T-helper 17 cell (primary cell): ENCODE data around the gene ITIH5. TPM values are rescaled to one million over a fixed set of nuclear protein-coding genes. Genes with fewer than 3 reads are reported as not detected.
A peak's percentile ranks its signal among the peaks of the same experiment; 100 is the strongest.
"Not testable (repeated sequence)": the region's sequence is repeated elsewhere in the genome, so short reads cannot be mapped to it uniquely, and the experiment has no call there.

Experiments used
- ATAC-seq: fragments of 150-1000 bp; cut with Tn5 transposase; 2 replicates; pipeline ENCODE4 v1.10.0; 2021; ENCODE audit warnings: mild to moderate bottlenecking, moderate library complexity
- DNase-seq, 3 donors: peaks; one replicate each; pipeline versions ENCODE4 v3.0.0 to v3.0.0-alpha.2; 2020 to 2021
- H3K9me3 ChIP-seq: one replicate; pipeline ENCODE4 v1.7.0; 2013; ENCODE audit warnings: low read length, mild to moderate bottlenecking; ENCODE audit not compliant: control insufficient read depth, poor library complexity, severe bottlenecking
- H3K27ac Mint-ChIP-seq: one replicate; pipeline ENCODE4 v1.8.0; 2022; ENCODE audit warnings: mild to moderate bottlenecking, moderate library complexity, mixed read lengths
- H3K27me3 Mint-ChIP-seq: one replicate; pipeline ENCODE4 v1.8.0; 2022; ENCODE audit warnings: mixed read lengths
- H3K36me3 Mint-ChIP-seq: one replicate; pipeline ENCODE4 v1.8.0; 2022; ENCODE audit warnings: low read depth, mixed read lengths
- H3K4me1 Mint-ChIP-seq: one replicate; pipeline ENCODE4 v1.8.0; 2022; ENCODE audit warnings: mild to moderate bottlenecking, mixed read lengths
- H3K4me3 Mint-ChIP-seq: one replicate; pipeline ENCODE4 v1.8.0; 2022; ENCODE audit warnings: mild to moderate bottlenecking, moderate library complexity, mixed read lengths
- total RNA-seq, 4 donors: library from RNA in 2 of 4; stranded (reverse) in 2 of 4; gene quantifications; one replicate each; pipeline ENCODE4 v1.2.3 and lab custom pipeline; 2022 to 2026

The ITIH5 gene
- total RNA-seq, 2 donors from 2014 or later = not detected

DNA sequence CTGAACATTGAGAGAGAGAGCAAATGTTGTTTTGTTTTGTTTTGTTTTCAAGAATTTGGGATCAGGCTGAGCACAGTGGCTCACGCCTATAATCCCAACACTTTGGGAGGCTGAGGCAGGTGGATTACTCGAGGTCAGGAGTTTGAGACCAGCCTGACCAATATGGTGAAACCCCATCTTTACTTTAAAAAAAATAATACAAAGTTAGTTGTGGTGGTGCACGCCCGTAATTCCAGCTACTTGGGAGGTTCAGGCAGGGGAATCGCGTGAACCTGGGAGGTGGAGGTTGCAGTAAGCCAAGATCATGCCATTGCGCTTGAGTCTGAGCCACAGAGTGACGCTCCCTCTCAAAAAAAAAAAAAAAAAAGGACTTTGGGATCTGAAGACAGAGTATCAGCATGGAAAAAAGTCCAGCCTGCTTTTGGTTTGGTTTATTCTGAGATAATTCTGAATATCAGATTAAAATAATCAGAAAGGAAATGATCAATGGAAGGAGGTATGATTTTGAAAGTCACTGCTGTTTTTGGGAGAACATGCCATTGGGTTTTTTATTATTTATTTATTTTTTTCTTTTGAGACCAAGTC is 34.5 kb upstream of the ITIH5 start:
- Mint-ChIP-seq H3K36me3 (no peaks in the 10 kb centered on the region), H3K27me3 (peaks cover 44% of the 10 kb centered on the region), H3K27ac (no peak overlapping the region), H3K4me1 (peaks cover 2% of the 10 kb centered on the region), H3K4me3 (no peak overlapping the region)
- DNase-seq = no peak
- no peaks in the 10 kb centered on the region for H3K9me3 ChIP-seq
- no peak for ATAC-seq

- H3K27me3 Mint-ChIP-seq = peaks cover 43% of the 10 kb centered on the region
- DNase-seq (no peak), ATAC-seq (no peak)
- H3K9me3 ChIP-seq = no peaks in the 10 kb centered on the region
- H3K4me1 Mint-ChIP-seq = peaks cover 2% of the 10 kb centered on the region
- H3K36me3 Mint-ChIP-seq = no peaks in the 10 kb centered on the region
- no peak overlapping the region for H3K4me3 Mint-ChIP-seq
- H3K27ac Mint-ChIP-seq = no peak overlapping the region
Observed at GRCh38 chr10:7700577-7701125, 33.9 kb upstream of the ITIH5 start.

- DNase-seq (no peak), ATAC-seq (no peak)
- H3K36me3 Mint-ChIP-seq = no peaks in the 10 kb centered on the region
- H3K4me1 Mint-ChIP-seq = peaks cover 2% of the 10 kb centered on the region
- H3K27ac Mint-ChIP-seq = no peak overlapping the region
- H3K4me3 Mint-ChIP-seq = no peak overlapping the region
- H3K9me3 ChIP-seq = no peaks in the 10 kb centered on the region
- H3K27me3 Mint-ChIP-seq = peaks cover 29% of the 10 kb centered on the region
Observed at GRCh38 chr10:7697426-7697825, 30.7 kb upstream of the ITIH5 start.

DNA sequence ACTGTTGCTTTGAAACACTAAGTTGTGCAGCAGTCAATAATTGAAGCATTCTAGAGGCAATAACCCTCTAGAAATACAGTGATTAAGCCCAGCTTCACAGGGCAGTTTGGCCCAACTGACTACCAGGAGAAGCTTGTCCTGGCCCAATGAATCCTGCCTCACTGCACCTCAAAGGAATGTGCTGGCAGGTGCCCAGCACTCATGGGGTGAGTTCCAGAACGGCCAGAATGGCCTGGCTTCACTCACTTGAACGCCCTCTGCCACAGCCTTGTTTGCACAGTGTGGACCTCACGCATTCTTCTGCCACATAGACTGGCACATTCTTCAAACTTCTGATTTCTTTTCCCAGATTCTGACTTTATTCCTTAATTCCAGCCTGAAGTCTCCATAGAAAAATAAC is 29.8 kb upstream of the ITIH5 start:
- Mint-ChIP-seq H3K4me1 (peaks cover 2% of the 10 kb centered on the region), H3K27me3 (peaks cover 26% of the 10 kb centered on the region), H3K27ac (no peak overlapping the region), H3K4me3 (no peak overlapping the region), H3K36me3 (no peaks in the 10 kb centered on the region)
- ATAC-seq = no peak
- H3K9me3 ChIP-seq = no peaks in the 10 kb centered on the region
- no peak for DNase-seq

DNA sequence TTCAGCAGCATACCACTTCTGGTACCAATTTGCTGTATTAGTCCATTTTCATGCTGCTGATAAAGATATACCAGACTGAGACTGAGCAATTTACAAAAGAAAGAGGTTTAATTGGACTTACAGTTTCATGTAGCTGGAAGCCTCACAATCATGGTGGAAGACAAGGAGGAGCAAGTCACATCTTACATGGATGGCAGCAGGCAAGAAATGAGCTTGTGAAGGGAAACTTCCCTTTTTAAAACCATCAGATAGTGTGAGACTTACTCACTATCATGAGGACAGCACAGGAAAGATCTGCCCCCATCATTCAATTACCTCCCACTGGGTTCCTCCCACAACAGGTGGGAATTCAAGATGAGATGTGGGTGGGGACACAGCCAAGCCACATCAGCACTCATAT is 26.4 kb upstream of the ITIH5 start:
- not testable (repeated sequence) for DNase-seq, H3K27me3 Mint-ChIP-seq, H3K9me3 ChIP-seq, H3K27ac Mint-ChIP-seq, H3K36me3 Mint-ChIP-seq, H3K4me3 Mint-ChIP-seq, ATAC-seq, H3K4me1 Mint-ChIP-seq

DNA sequence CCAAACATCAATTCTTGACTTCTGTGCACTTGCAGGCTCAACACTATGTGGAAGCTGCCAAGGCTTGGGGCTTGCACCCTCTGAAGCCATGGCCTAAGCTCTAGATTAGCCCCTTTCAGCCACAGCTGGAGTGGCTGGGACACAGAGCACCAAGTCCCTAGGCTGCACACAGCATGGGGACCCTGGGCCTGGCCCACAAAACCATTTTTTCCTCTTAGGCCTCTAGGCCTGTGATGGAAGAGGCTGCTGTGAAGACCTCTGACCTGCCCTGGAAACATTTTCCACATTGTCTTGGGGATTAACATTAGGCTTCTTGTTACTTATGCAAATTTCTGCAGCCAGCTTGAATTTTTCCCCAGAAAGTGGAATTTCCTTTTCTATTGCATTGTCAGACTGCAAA is 25.6 kb upstream of the ITIH5 start:
- not testable (repeated sequence) for ATAC-seq, H3K4me3 Mint-ChIP-seq

DNA sequence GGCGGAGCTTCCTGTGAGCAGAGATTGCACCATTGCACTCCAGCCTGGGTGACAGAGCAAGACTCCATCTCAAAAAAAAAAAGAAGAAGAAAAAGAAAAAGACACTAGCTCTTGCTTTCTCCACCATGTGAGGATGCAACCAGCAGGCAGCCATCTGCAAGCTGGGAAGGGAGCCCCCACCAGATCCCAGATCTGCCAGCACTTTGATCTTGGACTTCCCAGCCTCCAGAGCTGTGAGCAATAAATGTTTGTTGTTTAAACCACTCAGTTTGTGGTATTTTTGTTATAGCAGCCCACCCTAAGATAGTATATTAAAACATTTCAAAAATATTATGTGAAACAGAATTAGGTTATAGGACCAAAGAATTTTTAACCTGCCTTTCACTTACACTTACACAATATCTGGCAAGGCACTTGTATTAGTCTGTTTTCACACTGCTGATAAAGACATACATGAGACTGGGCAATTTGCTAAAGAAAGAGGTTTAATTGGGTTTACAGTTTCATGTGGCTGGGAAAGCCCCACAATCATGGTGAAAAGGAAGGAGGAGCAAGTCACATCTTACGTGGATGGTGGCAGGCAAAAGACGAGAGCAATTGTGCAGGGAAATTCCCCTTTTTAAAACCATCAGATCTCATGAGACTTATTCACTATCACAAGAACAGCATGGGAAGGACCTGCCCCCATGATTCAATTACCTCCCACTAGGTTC is 24.3 kb upstream of the ITIH5 start:
- H3K4me1 Mint-ChIP-seq, H3K9me3 ChIP-seq, DNase-seq, H3K4me3 Mint-ChIP-seq, H3K27me3 Mint-ChIP-seq, H3K36me3 Mint-ChIP-seq: not testable (repeated sequence)
- peak overlapping the region; percentile 68 for H3K27ac Mint-ChIP-seq
- peak; percentile 64 for ATAC-seq

More for the DNA sequence above, 25.6 kb upstream of the ITIH5 start:
- H3K4me1 Mint-ChIP-seq, H3K27me3 Mint-ChIP-seq, H3K36me3 Mint-ChIP-seq, H3K9me3 ChIP-seq, H3K27ac Mint-ChIP-seq, DNase-seq: not testable (repeated sequence)

- Mint-ChIP-seq H3K4me3 (no peak overlapping the region), H3K36me3 (no peaks in the 10 kb centered on the region), H3K27me3 (peaks cover 6% of the 10 kb centered on the region), H3K27ac (no peak overlapping the region), H3K4me1 (peaks cover 7% of the 10 kb centered on the region)
- no peak for ATAC-seq
- no peak for DNase-seq
- H3K9me3 ChIP-seq = no peaks in the 10 kb centered on the region
Observed at GRCh38 chr10:7689591-7689990, 22.8 kb upstream of the ITIH5 start.

- Mint-ChIP-seq H3K27ac (no peak overlapping the region), H3K4me3 (no peak overlapping the region)
Observed at GRCh38 chr10:7687228-7687907, 20.6 kb upstream of the ITIH5 start.

GRCh38 chr10:7686351-7687171 is 19.8 kb upstream of the ITIH5 start:
- H3K36me3 Mint-ChIP-seq = no peaks in the 10 kb centered on the region
- ATAC-seq (no peak), DNase-seq (no peak)
- no peaks in the 10 kb centered on the region for H3K9me3 ChIP-seq
- peaks cover 7% of the 10 kb centered on the region for H3K4me1 Mint-ChIP-seq
- peaks cover 6% of the 10 kb centered on the region for H3K27me3 Mint-ChIP-seq
- H3K27ac Mint-ChIP-seq = no peak overlapping the region
- H3K4me3 Mint-ChIP-seq = no peak overlapping the region

More at GRCh38 chr10:7687228-7687907, 20.6 kb upstream of the ITIH5 start:
- Mint-ChIP-seq H3K27me3 (peaks cover 6% of the 10 kb centered on the region), H3K36me3 (no peaks in the 10 kb centered on the region), H3K4me1 (peaks cover 7% of the 10 kb centered on the region)
- peak; percentile 20 to 53 (median 36) for DNase-seq
- ATAC-seq = peak; percentile 94
- H3K9me3 ChIP-seq = no peaks in the 10 kb centered on the region

DNA sequence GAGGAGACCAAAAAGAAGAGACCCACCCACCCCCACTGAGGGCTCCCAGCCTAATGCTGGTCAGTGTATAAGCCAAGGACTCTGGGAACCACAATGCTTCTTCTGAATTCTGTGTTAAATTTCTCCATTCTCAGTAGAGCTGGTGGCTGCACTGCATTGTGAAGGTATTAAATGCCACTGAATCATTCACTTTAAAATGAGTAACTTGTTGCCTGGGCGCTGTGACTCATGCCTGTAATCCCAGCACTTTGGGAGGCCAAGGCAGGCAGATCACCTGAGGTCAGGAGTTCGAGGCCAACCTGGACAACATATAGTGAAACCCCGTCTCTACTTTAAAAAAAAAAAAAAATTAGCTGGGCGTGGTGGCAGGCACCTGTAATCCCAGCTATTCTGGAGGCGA is 13.3 kb upstream of the ITIH5 start:
- peaks cover 23% of the 10 kb centered on the region for H3K27me3 Mint-ChIP-seq
- ATAC-seq, H3K9me3 ChIP-seq, H3K36me3 Mint-ChIP-seq, H3K27ac Mint-ChIP-seq, DNase-seq, H3K4me3 Mint-ChIP-seq, H3K4me1 Mint-ChIP-seq: not testable (repeated sequence)

- DNase-seq (no peak), ATAC-seq (no peak)
- Mint-ChIP-seq H3K4me1 (no peaks in the 10 kb centered on the region), H3K36me3 (no peaks in the 10 kb centered on the region), H3K4me3 (no peak overlapping the region), H3K27ac (no peak overlapping the region), H3K27me3 (peaks cover 29% of the 10 kb centered on the region)
- H3K9me3 ChIP-seq = no peaks in the 10 kb centered on the region
Observed at GRCh38 chr10:7679256-7679655, 12.5 kb upstream of the ITIH5 start.
